MM.1S (cell line): ENCODE data around the gene ZNF687.

Experiments used
- EZH2phosphoT487 ChIP-seq: fragments of 300-600 bp; sonication (generic); IDR thresholded peaks from 2 replicates; pipeline ENCODE4 v1.6.1; 2018; ENCODE audit warnings: antibody characterized with exemption, low read length
- TF ChIP-seq, protein P1 (sequence below): fragments of 300-600 bp; sonication (generic); IDR thresholded peaks from 2 replicates; pipeline ENCODE4 v1.5.1; 2016; ENCODE audit warnings: antibody characterized with exemption, low read length, mixed read lengths

DNA sequence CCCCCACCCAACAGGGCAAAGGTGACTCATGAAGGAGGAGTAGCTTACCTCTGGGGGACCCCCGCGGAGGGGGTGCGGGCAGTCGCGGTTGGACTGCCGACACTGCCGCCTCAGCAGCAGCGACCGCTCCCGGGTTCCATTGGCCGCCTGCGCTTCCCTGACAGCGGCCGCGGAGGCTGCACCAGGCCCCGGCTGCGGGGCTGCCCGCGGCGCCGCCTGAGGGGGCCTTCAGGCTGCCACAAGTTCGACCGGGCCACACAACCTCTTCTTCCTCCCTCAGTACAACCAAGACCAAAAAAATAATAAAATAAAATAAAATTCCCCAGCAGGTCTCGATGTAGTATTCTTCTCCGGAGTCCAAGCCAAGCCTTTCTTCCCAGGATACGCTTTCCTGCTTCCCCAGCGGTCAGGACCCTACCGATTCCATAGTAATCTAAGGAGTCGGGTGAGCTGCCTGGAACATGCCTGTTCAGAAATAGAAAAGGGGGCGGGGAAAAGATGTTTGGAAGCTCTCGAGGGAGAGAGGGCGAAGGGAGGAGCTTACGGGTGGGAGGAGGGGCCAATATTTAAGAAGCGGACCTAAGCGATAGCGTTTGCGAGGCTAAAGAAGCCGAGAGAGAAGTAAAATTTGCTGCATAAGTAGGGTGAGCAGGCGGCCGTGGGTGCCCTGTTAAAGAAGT lies 45.3 kb downstream of the ZNF687 start, which contains the start of gene PI4KB:
- TF ChIP-seq, protein P1, sequence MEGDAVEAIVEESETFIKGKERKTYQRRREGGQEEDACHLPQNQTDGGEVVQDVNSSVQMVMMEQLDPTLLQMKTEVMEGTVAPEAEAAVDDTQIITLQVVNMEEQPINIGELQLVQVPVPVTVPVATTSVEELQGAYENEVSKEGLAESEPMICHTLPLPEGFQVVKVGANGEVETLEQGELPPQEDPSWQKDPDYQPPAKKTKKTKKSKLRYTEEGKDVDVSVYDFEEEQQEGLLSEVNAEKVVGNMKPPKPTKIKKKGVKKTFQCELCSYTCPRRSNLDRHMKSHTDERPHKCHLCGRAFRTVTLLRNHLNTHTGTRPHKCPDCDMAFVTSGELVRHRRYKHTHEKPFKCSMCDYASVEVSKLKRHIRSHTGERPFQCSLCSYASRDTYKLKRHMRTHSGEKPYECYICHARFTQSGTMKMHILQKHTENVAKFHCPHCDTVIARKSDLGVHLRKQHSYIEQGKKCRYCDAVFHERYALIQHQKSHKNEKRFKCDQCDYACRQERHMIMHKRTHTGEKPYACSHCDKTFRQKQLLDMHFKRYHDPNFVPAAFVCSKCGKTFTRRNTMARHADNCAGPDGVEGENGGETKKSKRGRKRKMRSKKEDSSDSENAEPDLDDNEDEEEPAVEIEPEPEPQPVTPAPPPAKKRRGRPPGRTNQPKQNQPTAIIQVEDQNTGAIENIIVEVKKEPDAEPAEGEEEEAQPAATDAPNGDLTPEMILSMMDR: no peak
- TF ChIP-seq EZH2phosphoT487: no peak
